HepG2 (cell line): Measurements from ENCODE around the gene CLPTM1L. TPM values are rescaled to one million over a fixed set of nuclear protein-coding genes. Genes with fewer than 3 reads are reported as not detected.

Source experiments
- AGO1 ChIP-seq: fragments of 200-400 bp; formaldehyde crosslinking; IDR thresholded peaks from 2 replicates; pipeline ENCODE4 v1.6.1; 2017; ENCODE audit warnings: mild to moderate bottlenecking, low read depth, low read length, moderate library complexity; ENCODE audit not compliant: poor library complexity, severe bottlenecking
- CENPT ChIP-seq: sonication (generic); formaldehyde crosslinking; IDR thresholded peaks from 2 replicates; pipeline ENCODE4 v1.8.0; 2022; ENCODE audit warnings: low read depth, mild to moderate bottlenecking, moderate library complexity, missing genetic modification reagents
- CHCHD3 ChIP-seq: sonication (generic); formaldehyde crosslinking; IDR thresholded peaks from 2 replicates; pipeline ENCODE4 v1.8.0; 2022; ENCODE audit warnings: mild to moderate bottlenecking, missing genetic modification reagents, moderate library complexity
- EP300 ChIP-seq, 3 experiments: sonication (generic) in 1 of 3; formaldehyde crosslinking in 1 of 3; IDR thresholded peaks; 2 replicates each; pipeline versions ENCODE4 v1.5.1 to v1.6.1; 2011 to 2020; ENCODE audit warnings: low read depth in 2 of 3, low read length in 2 of 3, borderline replicate concordance in 1 of 3, improper control_type of control experiment in 1 of 3, mild to moderate bottlenecking in 1 of 3, missing genetic modification reagents in 1 of 3, moderate library complexity in 1 of 3
- FOXA3 ChIP-seq: IDR thresholded peaks from 2 replicates; pipeline ENCODE4 v1.6.1; 2016; ENCODE audit warnings: missing genetic modification reagents, missing compliant biosample characterization
- GLMP ChIP-seq: sonication (generic); formaldehyde crosslinking; IDR thresholded peaks from 2 replicates; pipeline ENCODE4 v1.9.0; 2021; ENCODE audit warnings: missing genetic modification reagents, mild to moderate bottlenecking, borderline replicate concordance
- PBX2 ChIP-seq: IDR thresholded peaks from 2 replicates; pipeline ENCODE4 v1.6.1; 2016; ENCODE audit warnings: control low read depth
- RORA ChIP-seq: sonication (generic); formaldehyde crosslinking; IDR thresholded peaks from 2 replicates; pipeline ENCODE4 v1.5.0; 2020; ENCODE audit warnings: mild to moderate bottlenecking, missing genetic modification reagents, moderate library complexity
- SALL1 ChIP-seq: sonication (generic); formaldehyde crosslinking; IDR thresholded peaks from 2 replicates; pipeline ENCODE4 v1.8.0; 2022; ENCODE audit warnings: mild to moderate bottlenecking, missing genetic modification reagents
- SPEN ChIP-seq: sonication (generic); formaldehyde crosslinking; IDR thresholded peaks from 2 replicates; pipeline ENCODE4 v1.5.1; 2020; ENCODE audit warnings: low read depth, mild to moderate bottlenecking, missing genetic modification reagents
- ZBTB10 ChIP-seq: sonication (generic); formaldehyde crosslinking; IDR thresholded peaks from 2 replicates; pipeline ENCODE4 v1.4.0; 2020; ENCODE audit warnings: missing genetic modification reagents, borderline replicate concordance
- ZBTB7B ChIP-seq: sonication (generic); formaldehyde crosslinking; IDR thresholded peaks from 2 replicates; pipeline ENCODE4 v1.4.0; 2020; ENCODE audit warnings: missing genetic modification reagents
- ZNF18 ChIP-seq: sonication (generic); formaldehyde crosslinking; IDR thresholded peaks from 2 replicates; pipeline ENCODE4 v1.8.0; 2022; ENCODE audit warnings: mild to moderate bottlenecking, missing genetic modification reagents; ENCODE audit not compliant: insufficient replicate concordance
- ZNF276 ChIP-seq: sonication (generic); formaldehyde crosslinking; IDR thresholded peaks from 2 replicates; pipeline ENCODE4 v1.4.0; 2020; ENCODE audit warnings: mild to moderate bottlenecking, low read depth, missing genetic modification reagents
- ZNF3 ChIP-seq: IDR thresholded peaks from 2 replicates; pipeline ENCODE4 v1.7.0; 2017; ENCODE audit warnings: inconsistent platforms
- ZNF547 ChIP-seq: sonication (generic); formaldehyde crosslinking; IDR thresholded peaks from 2 replicates; pipeline ENCODE4 v1.5.1; 2020; ENCODE audit warnings: mild to moderate bottlenecking, missing genetic modification reagents
- ZNF572 ChIP-seq: sonication (generic); formaldehyde crosslinking; IDR thresholded peaks from 2 replicates; pipeline ENCODE4 v1.5.1; 2020; ENCODE audit warnings: mild to moderate bottlenecking, missing genetic modification reagents
- ZNF616 ChIP-seq: sonication (generic); formaldehyde crosslinking; IDR thresholded peaks from 2 replicates; pipeline ENCODE4 v1.5.0; 2020; ENCODE audit warnings: low read depth, mild to moderate bottlenecking, missing genetic modification reagents
- ZNF792 ChIP-seq: IDR thresholded peaks from 2 replicates; pipeline ENCODE4 v1.6.1; 2016
- ZSCAN9 ChIP-seq: IDR thresholded peaks from 2 replicates; pipeline ENCODE4 v1.6.1; 2016; ENCODE audit warnings: borderline replicate concordance
- polyA plus RNA-seq, 8 experiments: library from polyadenylated mRNA; depleted of rRNA in 3 of 8; stranded (reverse) in 7 of 8; unstranded in 1 of 8; fragments of >200 nt; fragmentation: Illumina TruSeq in 4 of 8; extraction: Trizol in 4 of 8; gene quantifications; 2 replicates each; pipeline versions ENCODE4 v1.2.1 to v1.2.3, GENCODE V29; 2011 to 2016; ENCODE audit warnings: low read depth in 4 of 8, missing spikeins in 1 of 8, mixed read lengths in 1 of 8; ENCODE audit not compliant: insufficient read depth in 1 of 8
- total RNA-seq, 5 experiments: library from RNA; depleted of rRNA; stranded (reverse); fragments of >200 nt; fragmentation: Illumina TruSeq; extraction: Trizol; gene quantifications; 2 replicates each; pipeline ENCODE4 v1.2.3, GENCODE V29; 2016; ENCODE audit warnings: low read depth in 1 of 5

CLPTM1L gene
- total and polyA plus RNA-seq, 2 of the 13 experiments (the other 11 are each of a cell fraction or from before 2014, with no cell fraction given), result 80.3 to 124 TPM

GRCh38 chr5:1344975-1345838, at the start of gene CLPTM1L (continued):
- TF ChIP-seq ZBTB10 (CRISPR knock-in tag), result peak; percentile 54; the same call in 1 of the 2 replicates
- no peak for TF ChIP-seq ZBTB7B
- no peak for TF ChIP-seq ZNF3
- no peak for TF ChIP-seq AGO1
- no peak for TF ChIP-seq ZNF616 (CRISPR knock-in tag)
- no peak for TF ChIP-seq FOXA3 (CRISPR knock-in tag)
- no peak for TF ChIP-seq ZNF276 (CRISPR knock-in tag)
- 0 out of 2 replicates have a peak, but pooled peaks have one; percentile 11 for TF ChIP-seq ZNF792 (CRISPR knock-in tag)
- TF ChIP-seq GLMP (CRISPR knock-in tag), result no peak
- no peak for TF ChIP-seq PBX2 (CRISPR knock-in tag)
- no peak for TF ChIP-seq EP300 (IDR thresholded peaks at IDR 0.05; ENCODE audit: low read depth in 2 of 2, low read length in 2 of 2)
- no peak for TF ChIP-seq EP300 (CRISPR knock-in tag; IDR thresholded peaks at IDR 0.05; ENCODE audit: borderline replicate concordance)
- TF ChIP-seq RORA (CRISPR knock-in tag), result no peak
- peak; percentile 64 for TF ChIP-seq ZNF547 (CRISPR knock-in tag)
- no peak for TF ChIP-seq CHCHD3 (CRISPR knock-in tag)
- TF ChIP-seq CENPT, result 0 out of 2 replicates have a peak, but pooled peaks have one; percentile 63
- TF ChIP-seq SPEN (CRISPR knock-in tag), result peak; percentile 96
- TF ChIP-seq SALL1 (CRISPR knock-in tag), result peak; percentile 58
- no peak for TF ChIP-seq ZSCAN9 (CRISPR knock-in tag)
- TF ChIP-seq ZNF572 (CRISPR knock-in tag), result no peak
- no peak for TF ChIP-seq ZNF18
